HL-60 (cell line): ENCODE data around the gene CXorf49B.
"Not testable (repeated sequence)": the region's sequence is repeated elsewhere in the genome, so short reads cannot be mapped to it uniquely, and the experiment has no call there.

ENCODE experiments used
- CTCF ChIP-seq: IDR thresholded peaks from one replicate; pipeline ENCODE4 v1.5.1; 2011; ENCODE audit warnings: low read length, control low read depth, inconsistent platforms; ENCODE audit not compliant: insufficient read depth
- GABPA ChIP-seq: IDR thresholded peaks from 2 replicates; pipeline ENCODE4 v1.6.1; 2012; ENCODE audit warnings: low read depth
- POLR2AphosphoS5 ChIP-seq: IDR thresholded peaks from 2 replicates; pipeline ENCODE4 v1.6.1; 2012; ENCODE audit warnings: low read depth
- REST ChIP-seq: IDR thresholded peaks from 2 replicates; pipeline ENCODE4 v1.6.1; 2012; ENCODE audit warnings: low read depth; ENCODE audit not compliant: insufficient replicate concordance

GRCh38 chrX:71778322-71778721 lies 15.2 kb downstream of the CXorf49B start:
- TF ChIP-seq CTCF, POLR2AphosphoS5, REST, GABPA: not testable (repeated sequence)
